ENCODE data around the gene NGB. TPM values are rescaled to one million over a fixed set of nuclear protein-coding genes. Genes with fewer than 3 reads are reported as not detected.

Gene NGB
- total RNA-seq, 1 experiment from 2014 or later: not detected

- intact Hi-C loops (cut with micrococcal nuclease; ENCODE audit: unreplicated experiment): no loop called here
- no TSS peak for BruUV-seq (replicated peaks)
- no peak for DNase-seq
- peaks cover 15% of the 10 kb centered on the region for H3K4me1 Mint-ChIP-seq (ENCODE audit: low read depth, unreplicated experiment)
- no peaks in the 10 kb centered on the region for H3K36me3 Mint-ChIP-seq (ENCODE audit: insufficient read depth, unreplicated experiment)
- no peak for TF ChIP-seq CTCF (IDR thresholded peaks at IDR 0.05; ENCODE audit: unreplicated experiment)
- H3K9me3 Mint-ChIP-seq (ENCODE audit: low read depth, unreplicated experiment): no peaks in the 10 kb centered on the region
- CTCF ChIA-PET: interaction anchor here (3.6 kb wide), 1 partner anchor 12 kb away, joined by 94 read pairs; no protein-coding TSS in a partner anchor
- no peak overlapping the region for H3K4me3 Mint-ChIP-seq (ENCODE audit: low read depth, unreplicated experiment)
- no peak overlapping the region for H3K27ac Mint-ChIP-seq (ENCODE audit: unreplicated experiment)
- no peaks in the 10 kb centered on the region for H3K27me3 Mint-ChIP-seq (ENCODE audit: unreplicated experiment)
Observed at GRCh38 chr14:77314043-77314442, 43.0 kb upstream of the NGB start.

- no peak overlapping the region for H3K27ac Mint-ChIP-seq (ENCODE audit: unreplicated experiment)
- H3K27me3 Mint-ChIP-seq (ENCODE audit: unreplicated experiment): no peaks in the 10 kb centered on the region
- intact Hi-C loops (cut with micrococcal nuclease; ENCODE audit: unreplicated experiment): no loop called here
- TF ChIP-seq CTCF (IDR thresholded peaks at IDR 0.05; ENCODE audit: unreplicated experiment): no peak
- CTCF ChIA-PET: no interaction called here
- BruUV-seq (replicated peaks): no TSS peak
- DNase-seq: no peak
- H3K4me1 Mint-ChIP-seq (ENCODE audit: low read depth, unreplicated experiment): peaks cover 15% of the 10 kb centered on the region
- no peaks in the 10 kb centered on the region for H3K9me3 Mint-ChIP-seq (ENCODE audit: low read depth, unreplicated experiment)
- H3K4me3 Mint-ChIP-seq (ENCODE audit: low read depth, unreplicated experiment): no peak overlapping the region
- H3K36me3 Mint-ChIP-seq (ENCODE audit: insufficient read depth, unreplicated experiment): no peaks in the 10 kb centered on the region
Observed at GRCh38 chr14:77313371-77313770, 42.4 kb upstream of the NGB start.

- Mint-ChIP-seq H3K27ac (ENCODE audit: unreplicated experiment) (no peak overlapping the region), H3K4me1 (ENCODE audit: low read depth, unreplicated experiment) (peaks cover 10% of the 10 kb centered on the region)
Observed at GRCh38 chr14:77311217-77311616, 40.2 kb upstream of the NGB start.

GRCh38 chr14:77310026-77310425 lies 39.0 kb upstream of the NGB start:
- peaks cover 14% of the 10 kb centered on the region for H3K4me1 Mint-ChIP-seq (ENCODE audit: low read depth, unreplicated experiment)
- no peaks in the 10 kb centered on the region for H3K9me3 Mint-ChIP-seq (ENCODE audit: low read depth, unreplicated experiment)
- H3K4me3 Mint-ChIP-seq (ENCODE audit: low read depth, unreplicated experiment): no peak overlapping the region
- no peak overlapping the region for H3K27ac Mint-ChIP-seq (ENCODE audit: unreplicated experiment)
- no peaks in the 10 kb centered on the region for H3K36me3 Mint-ChIP-seq (ENCODE audit: insufficient read depth, unreplicated experiment)
- no peak for TF ChIP-seq CTCF (IDR thresholded peaks at IDR 0.05; ENCODE audit: unreplicated experiment)
- intact Hi-C loops (cut with micrococcal nuclease; ENCODE audit: unreplicated experiment): no loop called here
- DNase-seq: no peak
- no peaks in the 10 kb centered on the region for H3K27me3 Mint-ChIP-seq (ENCODE audit: unreplicated experiment)
- no TSS peak for BruUV-seq (replicated peaks)
- CTCF ChIA-PET: interaction anchor here (0.7 kb wide), 1 partner anchor 158 kb away, joined by 3 read pairs; no protein-coding TSS in a partner anchor

More at GRCh38 chr14:77311217-77311616, 40.2 kb upstream of the NGB start:
- DNase-seq: no peak
- intact Hi-C loops (cut with micrococcal nuclease; ENCODE audit: unreplicated experiment): no loop called here
- no peak overlapping the region for H3K4me3 Mint-ChIP-seq (ENCODE audit: low read depth, unreplicated experiment)
- H3K36me3 Mint-ChIP-seq (ENCODE audit: insufficient read depth, unreplicated experiment): no peaks in the 10 kb centered on the region
- no TSS peak for BruUV-seq (replicated peaks)
- CTCF ChIA-PET: no interaction called here
- H3K9me3 Mint-ChIP-seq (ENCODE audit: low read depth, unreplicated experiment): no peaks in the 10 kb centered on the region
- no peak for TF ChIP-seq CTCF (IDR thresholded peaks at IDR 0.05; ENCODE audit: unreplicated experiment)
- no peaks in the 10 kb centered on the region for H3K27me3 Mint-ChIP-seq (ENCODE audit: unreplicated experiment)

Measured in Calu3 (cell line).